Caco-2 (cell line): ENCODE data around the gene PDE10A. TPM values are rescaled to one million over a fixed set of nuclear protein-coding genes. Genes with fewer than 3 reads are reported as not detected.

Experiments used
- BruUV-seq: library from RNA; stranded (reverse); fragments of 400-500 nt; replicated peaks from 2 replicates; lab custom pipeline; 2021; lab: Mats Ljungman, UMichigan
- CTCF ChIA-PET: fragments of 300-600 bp; sonication (Branson Sonifier 250); formaldehyde crosslinking; loops from one replicate; lab custom pipeline; 2022; ENCODE audit warnings: antibody characterized with exemption; lab: Charles Lee
- POLR2A ChIA-PET: fragments of 300-600 bp; sonication (Branson Sonifier 250); formaldehyde crosslinking; loops from one replicate; lab custom pipeline; 2022; ENCODE audit warnings: antibody characterized with exemption; lab: Charles Lee
- DNase-seq, 2 experiments: peaks; one replicate each; pipeline versions ENCODE4 v3.0.0 to v3.0.0-alpha.2; 2020 to 2022
- H3K27me3 ChIP-seq: replicated peaks from 2 replicates; pipeline ENCODE4 v1.6.0; 2011; ENCODE audit warnings: low read length; ENCODE audit not compliant: control insufficient read depth, insufficient read depth
- H3K36me3 ChIP-seq: 2 replicates; pipeline ENCODE4 v1.5.1; 2011; ENCODE audit warnings: low read length; ENCODE audit not compliant: control insufficient read depth, insufficient read depth
- H3K4me1 ChIP-seq: fragments of 250-450 bp; sonication (Bioruptor Pico); 2 replicates; pipeline ENCODE4 v1.5.1; 2020; ENCODE audit warnings: mild to moderate bottlenecking
- H3K4me3 ChIP-seq: 2 replicates; pipeline ENCODE4 v1.5.1; 2011; ENCODE audit warnings: low read depth, mild to moderate bottlenecking, control low read depth, low read length
- H3K9me3 ChIP-seq: fragments of 250-450 bp; sonication (Bioruptor Pico); 2 replicates; pipeline ENCODE4 v1.5.1; 2020; ENCODE audit warnings: mild to moderate bottlenecking, moderate library complexity
- H3K27ac Mint-ChIP-seq: one replicate; pipeline ENCODE4 v1.8.0; 2022; ENCODE audit warnings: mixed read lengths; ENCODE audit not compliant: unreplicated experiment
- H3K27me3 Mint-ChIP-seq: one replicate; pipeline ENCODE4 v1.8.0; 2022; ENCODE audit warnings: mixed read lengths; ENCODE audit not compliant: insufficient read depth, unreplicated experiment
- H3K36me3 Mint-ChIP-seq: one replicate; pipeline ENCODE4 v1.8.0; 2022; ENCODE audit warnings: mild to moderate bottlenecking, mixed read lengths; ENCODE audit not compliant: insufficient read depth, unreplicated experiment
- H3K4me1 Mint-ChIP-seq: one replicate; pipeline ENCODE4 v1.8.0; 2022; ENCODE audit warnings: low read depth, mixed read lengths; ENCODE audit not compliant: unreplicated experiment
- H3K4me3 Mint-ChIP-seq: one replicate; pipeline ENCODE4 v1.8.0; 2022; ENCODE audit warnings: mild to moderate bottlenecking, moderate library complexity, mixed read lengths; ENCODE audit not compliant: unreplicated experiment
- H3K9me3 Mint-ChIP-seq: one replicate; pipeline ENCODE4 v1.8.0; 2022; ENCODE audit warnings: mixed read lengths; ENCODE audit not compliant: unreplicated experiment
- CTCF ChIP-seq, 2 experiments: fragments of 200-600 bp in 1 of 2; IDR thresholded peaks; 1 replicate in 1 of 2; 2 replicates in 1 of 2; pipeline versions ENCODE4 v1.5.1 to v1.8.0; 2011 to 2022; ENCODE audit warnings: antibody characterized with exemption in 1 of 2, control low read depth in 1 of 2, inconsistent platforms in 1 of 2, low read depth in 1 of 2, low read length in 1 of 2, mild to moderate bottlenecking in 1 of 2, moderate library complexity in 1 of 2; ENCODE audit not compliant: insufficient read depth in 1 of 2, severe bottlenecking in 1 of 2, unreplicated experiment in 1 of 2
- intact Hi-C: fragments of 100-400 bp; cut with micrococcal nuclease; formaldehyde crosslinking; loops from one replicate; pipeline ENCODE4 v1.10.0; 2022; ENCODE audit not compliant: unreplicated experiment
- total RNA-seq: library from RNA; stranded (reverse); gene quantifications from 2 replicates; pipeline ENCODE4 v1.2.3, GENCODE V29; 2022

PDE10A gene
- total RNA-seq, 1 experiment from 2014 or later, result 3.4 TPM

- no peaks in the 10 kb centered on the region for H3K27me3 ChIP-seq
- peaks cover 5% of the 10 kb centered on the region; the same call in 1 of the 2 replicates for H3K4me1 ChIP-seq
- no peaks in the 10 kb centered on the region for H3K9me3 ChIP-seq
- DNase-seq, result no peak
- Mint-ChIP-seq H3K4me1 (no peaks in the 10 kb centered on the region), H3K4me3 (no peak overlapping the region), H3K27ac (no peak overlapping the region), H3K36me3 (no peaks in the 10 kb centered on the region), H3K27me3 (no peaks in the 10 kb centered on the region), H3K9me3 (peaks cover 10% of the 10 kb centered on the region)
- no peak overlapping the region for H3K4me3 ChIP-seq
- CTCF ChIA-PET, result no interaction called here
- intact Hi-C loops, result no loop called here
- BruUV-seq, result no TSS peak
- H3K36me3 ChIP-seq, result no peaks in the 10 kb centered on the region
- no peak for TF ChIP-seq CTCF (IDR thresholded peaks at IDR 0.05; ENCODE audit: insufficient read depth in 1 of 2, low read depth in 1 of 2, low read length in 1 of 2, severe bottlenecking in 1 of 2, unreplicated experiment in 1 of 2)
- POLR2A ChIA-PET, result no interaction called here
Measured at GRCh38 chr6:165701564-165702354, 38.7 kb upstream of the PDE10A start.

GRCh38 chr6:165701005-165701404 is 38.0 kb upstream of the PDE10A start:
- Histone ChIP-seq H3K27me3 (no peaks in the 10 kb centered on the region), H3K4me3 (no peak overlapping the region), H3K9me3 (no peaks in the 10 kb centered on the region), H3K4me1 (no peaks in the 10 kb centered on the region), H3K36me3 (no peaks in the 10 kb centered on the region)
- BruUV-seq, result no TSS peak
- H3K4me3 Mint-ChIP-seq, result no peak overlapping the region
- intact Hi-C loops, result no loop called here
- no peaks in the 10 kb centered on the region for H3K36me3 Mint-ChIP-seq
- no peak for DNase-seq
- H3K9me3 Mint-ChIP-seq, result peaks cover 10% of the 10 kb centered on the region
- CTCF ChIA-PET, result no interaction called here
- POLR2A ChIA-PET, result no interaction called here
- no peak for TF ChIP-seq CTCF (IDR thresholded peaks at IDR 0.05; ENCODE audit: insufficient read depth in 1 of 2, low read depth in 1 of 2, low read length in 1 of 2, severe bottlenecking in 1 of 2, unreplicated experiment in 1 of 2)
- H3K4me1 Mint-ChIP-seq, result no peaks in the 10 kb centered on the region
- H3K27me3 Mint-ChIP-seq, result no peaks in the 10 kb centered on the region
- no peak overlapping the region for H3K27ac Mint-ChIP-seq

GRCh38 chr6:165698868-165699267 is 35.8 kb upstream of the PDE10A start:
- Mint-ChIP-seq H3K4me3 (no peak overlapping the region), H3K27ac (no peak overlapping the region), H3K27me3 (no peaks in the 10 kb centered on the region), H3K9me3 (peaks cover 10% of the 10 kb centered on the region), H3K4me1 (no peaks in the 10 kb centered on the region), H3K36me3 (no peaks in the 10 kb centered on the region)
- no peak for TF ChIP-seq CTCF (IDR thresholded peaks at IDR 0.05; ENCODE audit: insufficient read depth in 1 of 2, low read depth in 1 of 2, low read length in 1 of 2, severe bottlenecking in 1 of 2, unreplicated experiment in 1 of 2)
- Histone ChIP-seq H3K9me3 (no peaks in the 10 kb centered on the region), H3K36me3 (no peaks in the 10 kb centered on the region), H3K4me1 (no peaks in the 10 kb centered on the region), H3K4me3 (no peak overlapping the region), H3K27me3 (no peaks in the 10 kb centered on the region)
- no peak for DNase-seq
- ChIA-PET POLR2A (no interaction called here), CTCF (no interaction called here)
- no TSS peak for BruUV-seq
- intact Hi-C loops, result no loop called here
